ENCODE results near the gene CCDC30. TPM values are rescaled to one million over a fixed set of nuclear protein-coding genes. Genes with fewer than 3 reads are reported as not detected.

The CCDC30 gene
- polyA plus RNA-seq, 3 donors = 0.95 to 1.5 (median 1.2) TPM

GRCh38 chr1:42551180-42551579, 88.1 kb downstream of the CCDC30 start:
- no peak overlapping the region for H3K4me3 ChIP-seq (replicated peaks in 1 of 3; ENCODE audit: low read depth in 2 of 3, low read length in 3 of 3)
- no peak overlapping the region for H3K4me2 ChIP-seq (replicated peaks; ENCODE audit: extremely low read depth, low read length, poor library complexity, severe bottlenecking)
- 38% methylated on average over 1 of the region's 3 CpGs for WGBS (ENCODE audit: insufficient coverage)
- H3K27me3 ChIP-seq (ENCODE audit: control insufficient read depth in 2 of 2, insufficient read depth in 2 of 2, low read length in 2 of 2) = no peaks in the 10 kb centered on the region
- intact Hi-C loops (cut with micrococcal nuclease) = no loop called here
- H3K36me3 ChIP-seq (replicated peaks in 1 of 2; ENCODE audit: control insufficient read depth in 1 of 2, insufficient read depth in 2 of 2, low read length in 2 of 2) = no peaks in the 10 kb centered on the region
- Mint-ChIP-seq H3K36me3 (peaks cover 0 to 4% of the 10 kb centered on the region in 2 donors), H3K9me3 (peaks cover 0 to 3% (median 0%) of the 10 kb centered on the region in 7 donors), H3K27me3 (ENCODE audit: low read depth in 3 of 3) (no peaks in the 10 kb centered on the region), H3K27ac (peak overlapping the region in 4 of 7 donors; percentile 1 to 31 (median 16)), H3K4me3 (no peak overlapping the region), H3K4me1 (peaks cover 9% of the 10 kb centered on the region)
- no peak for TF ChIP-seq CTCF (IDR thresholded peaks at IDR 0.05)
- DNase-seq = peak; percentile 69 to 73 (median 70)
- no peak overlapping the region for H3K9ac ChIP-seq (ENCODE audit: insufficient read depth, low read length, poor library complexity, severe bottlenecking)
- H3K79me2 ChIP-seq (ENCODE audit: insufficient read depth, low read length) = no peaks in the 10 kb centered on the region
- no peak overlapping the region for H2AFZ ChIP-seq (ENCODE audit: insufficient read depth, low read depth, low read length, poor library complexity, severe bottlenecking)
- H4K20me1 ChIP-seq (ENCODE audit: insufficient read depth, low read length) = no peaks in the 10 kb centered on the region
- peak overlapping the region in 1 of 2 donors; percentile 5 for H3K27ac ChIP-seq (ENCODE audit: low read depth in 1 of 2, low read length in 2 of 2)
- H3K4me1 ChIP-seq (ENCODE audit: control insufficient read depth in 1 of 2, insufficient read depth in 2 of 2, low read length in 2 of 2) = peaks cover 10 to 12% of the 10 kb centered on the region in 2 donors
- no peaks in the 10 kb centered on the region for H3K9me3 ChIP-seq (replicated peaks in 1 of 2; ENCODE audit: control insufficient read depth in 1 of 2, insufficient read depth in 1 of 2, low read length in 2 of 2)

GRCh38 chr1:42551590-42551989, 88.5 kb downstream of the CCDC30 start:
- peaks cover 9% of the 10 kb centered on the region for H3K4me1 Mint-ChIP-seq
- no peaks in the 10 kb centered on the region for H3K36me3 ChIP-seq (replicated peaks in 1 of 2; ENCODE audit: control insufficient read depth in 1 of 2, insufficient read depth in 2 of 2, low read length in 2 of 2)
- H3K4me1 ChIP-seq (ENCODE audit: control insufficient read depth in 1 of 2, insufficient read depth in 2 of 2, low read length in 2 of 2) = peaks cover 10 to 12% of the 10 kb centered on the region in 2 donors
- H3K27ac Mint-ChIP-seq = peak overlapping the region in 5 of 7 donors; percentile 17 to 86 (median 51)
- peaks cover 0 to 4% of the 10 kb centered on the region in 2 donors for H3K36me3 Mint-ChIP-seq
- no peak overlapping the region for H3K4me2 ChIP-seq (replicated peaks; ENCODE audit: extremely low read depth, low read length, poor library complexity, severe bottlenecking)
- no peak for TF ChIP-seq CTCF (IDR thresholded peaks at IDR 0.05)
- no peak for DNase-seq
- H2AFZ ChIP-seq (ENCODE audit: insufficient read depth, low read depth, low read length, poor library complexity, severe bottlenecking) = no peak overlapping the region
- H3K79me2 ChIP-seq (ENCODE audit: insufficient read depth, low read length) = no peaks in the 10 kb centered on the region
- H3K9me3 ChIP-seq (replicated peaks in 1 of 2; ENCODE audit: control insufficient read depth in 1 of 2, insufficient read depth in 1 of 2, low read length in 2 of 2) = no peaks in the 10 kb centered on the region
- intact Hi-C loops (cut with micrococcal nuclease) = no loop called here
- H4K20me1 ChIP-seq (ENCODE audit: insufficient read depth, low read length) = no peaks in the 10 kb centered on the region
- no peak overlapping the region for H3K9ac ChIP-seq (ENCODE audit: insufficient read depth, low read length, poor library complexity, severe bottlenecking)
- peaks cover 0 to 3% (median 0%) of the 10 kb centered on the region in 7 donors for H3K9me3 Mint-ChIP-seq
- no peaks in the 10 kb centered on the region for H3K27me3 ChIP-seq (ENCODE audit: control insufficient read depth in 2 of 2, insufficient read depth in 2 of 2, low read length in 2 of 2)
- no CpG with 5 or more reads among the region's 3 CpGs for WGBS (ENCODE audit: insufficient coverage)
- no peak overlapping the region for H3K4me3 ChIP-seq (replicated peaks in 1 of 3; ENCODE audit: low read depth in 2 of 3, low read length in 3 of 3)
- peak overlapping the region in 1 of 2 donors; percentile 17 for H3K27ac ChIP-seq (ENCODE audit: low read depth in 1 of 2, low read length in 2 of 2)
- H3K27me3 Mint-ChIP-seq (ENCODE audit: low read depth in 3 of 3) = no peaks in the 10 kb centered on the region
- H3K4me3 Mint-ChIP-seq = no peak overlapping the region
